H9 (cell line): Measurements from ENCODE around the gene BHLHA9. TPM values are rescaled to one million over a fixed set of nuclear protein-coding genes. Genes with fewer than 3 reads are reported as not detected.

ENCODE experiments used
- DNase-seq: peaks from one replicate; pipeline ENCODE4 v3.0.0-alpha.2; 2017
- H2AFZ ChIP-seq: one replicate; pipeline ENCODE4 v1.6.1; 2013; ENCODE audit warnings: mild to moderate bottlenecking, low read length, control low read depth, moderate library complexity
- H2AK5ac ChIP-seq: 2 replicates; pipeline ENCODE4 v1.6.1; 2013; ENCODE audit warnings: low read length, control low read depth, mixed read lengths; ENCODE audit not compliant: insufficient read length
- H2BK120ac ChIP-seq: one replicate; pipeline ENCODE4 v1.6.1; 2013; ENCODE audit warnings: low read depth, mild to moderate bottlenecking, low read length, control low read depth, inconsistent platforms; ENCODE audit not compliant: poor library complexity, severe bottlenecking
- H2BK12ac ChIP-seq: 2 replicates; pipeline ENCODE4 v1.6.1; 2013; ENCODE audit warnings: low read length, control low read depth, mixed read lengths, low read depth; ENCODE audit not compliant: insufficient read length
- H2BK15ac ChIP-seq: 2 replicates; pipeline ENCODE4 v1.6.1; 2013; ENCODE audit warnings: low read depth, low read length, control low read depth
- H2BK20ac ChIP-seq: one replicate; pipeline ENCODE4 v1.6.1; 2013; ENCODE audit warnings: low read depth, mild to moderate bottlenecking, low read length, control low read depth, inconsistent platforms; ENCODE audit not compliant: poor library complexity, severe bottlenecking
- H2BK5ac ChIP-seq: 2 replicates; pipeline ENCODE4 v1.6.1; 2013; ENCODE audit warnings: low read length, control low read depth, mixed read lengths; ENCODE audit not compliant: insufficient read length
- H3K14ac ChIP-seq: 2 replicates; pipeline ENCODE4 v1.6.1; 2013; ENCODE audit warnings: low read length, control low read depth; ENCODE audit not compliant: insufficient read depth
- H3K18ac ChIP-seq: 2 replicates; pipeline ENCODE4 v1.6.1; 2013; ENCODE audit warnings: low read depth, mild to moderate bottlenecking, mixed read lengths, low read length, control low read depth; ENCODE audit not compliant: insufficient read length
- H3K23ac ChIP-seq: 2 replicates; pipeline ENCODE4 v1.6.1; 2013; ENCODE audit warnings: low read length, control low read depth, mixed read lengths, low read depth; ENCODE audit not compliant: insufficient read length
- H3K23me2 ChIP-seq: 2 replicates; pipeline ENCODE4 v1.6.1; 2013; ENCODE audit warnings: low read depth, mild to moderate bottlenecking, mixed read lengths, low read length, control low read depth; ENCODE audit not compliant: insufficient read length, poor library complexity, severe bottlenecking
- H3K27ac ChIP-seq: 2 replicates; pipeline ENCODE4 v1.5.1; 2013; ENCODE audit warnings: low read length, control low read depth, mixed read lengths, low read depth; ENCODE audit not compliant: insufficient read length
- H3K27me3 ChIP-seq: 2 replicates; pipeline ENCODE4 v1.6.1; 2013; ENCODE audit warnings: low read length, control low read depth, inconsistent platforms; ENCODE audit not compliant: insufficient read depth
- H3K4ac ChIP-seq: 2 replicates; pipeline ENCODE4 v1.6.1; 2013; ENCODE audit warnings: low read depth, mild to moderate bottlenecking, control low read depth, inconsistent platforms, low read length, moderate library complexity
- H3K4me1 ChIP-seq: 2 replicates; pipeline ENCODE4 v1.6.1; 2013; ENCODE audit warnings: low read length, control low read depth, inconsistent platforms; ENCODE audit not compliant: insufficient read depth
- H3K4me2 ChIP-seq: 2 replicates; pipeline ENCODE4 v1.6.1; 2013; ENCODE audit warnings: low read length, control low read depth, mixed read lengths; ENCODE audit not compliant: insufficient read length, insufficient read depth
- H3K56ac ChIP-seq: 2 replicates; pipeline ENCODE4 v1.6.1; 2013; ENCODE audit warnings: low read depth, mild to moderate bottlenecking, mixed read lengths, low read length, control low read depth; ENCODE audit not compliant: insufficient read length
- H3K79me1 ChIP-seq: 2 replicates; pipeline ENCODE4 v1.6.1; 2013; ENCODE audit warnings: low read depth, mild to moderate bottlenecking, moderate library complexity, low read length, control low read depth, inconsistent platforms; ENCODE audit not compliant: insufficient read depth, poor library complexity, severe bottlenecking
- H3K79me2 ChIP-seq: 2 replicates; pipeline ENCODE4 v1.6.1; 2013; ENCODE audit warnings: low read length, control low read depth, inconsistent platforms; ENCODE audit not compliant: insufficient read depth
- H3K9ac ChIP-seq: 2 replicates; pipeline ENCODE4 v1.6.1; 2013; ENCODE audit warnings: low read length, control low read depth, mixed read lengths; ENCODE audit not compliant: insufficient read length; ENCODE audit errors: extremely low read depth
- H3K9me3 ChIP-seq: one replicate; pipeline ENCODE4 v1.6.1; 2013; ENCODE audit warnings: low read depth, low read length, inconsistent platforms; ENCODE audit not compliant: control insufficient read depth
- H3T11ph ChIP-seq: one replicate; pipeline ENCODE4 v1.6.1; 2013; ENCODE audit warnings: mild to moderate bottlenecking, low read length, control low read depth, inconsistent platforms
- H4K20me1 ChIP-seq: one replicate; pipeline ENCODE4 v1.6.1; 2013; ENCODE audit not compliant: control insufficient read depth, insufficient read length, insufficient read depth
- H4K5ac ChIP-seq: 2 replicates; pipeline ENCODE4 v1.6.1; 2013; ENCODE audit warnings: low read depth, mild to moderate bottlenecking, mixed read lengths, low read length, control low read depth; ENCODE audit not compliant: insufficient read length
- H4K8ac ChIP-seq: replicated peaks from 2 replicates; pipeline ENCODE4 v1.6.1; 2013; ENCODE audit warnings: low read length, control low read depth, mixed read lengths, low read depth; ENCODE audit not compliant: insufficient read length
- H4K91ac ChIP-seq: 2 replicates; pipeline ENCODE4 v1.6.1; 2013; ENCODE audit warnings: low read depth, mild to moderate bottlenecking, moderate library complexity, mixed read lengths, low read length, control low read depth; ENCODE audit not compliant: insufficient read length
- H3K27ac Mint-ChIP-seq, 3 experiments: 2 replicates in 2 of 3; 3 replicates in 1 of 3; pipeline ENCODE4 v1.8.0; 2020 to 2021; ENCODE audit warnings: mixed read lengths in 3 of 3, mild to moderate bottlenecking in 1 of 3, moderate library complexity in 1 of 3
- H3K27me3 Mint-ChIP-seq: 2 replicates; pipeline ENCODE4 v1.8.0; 2021; ENCODE audit warnings: low read depth, mild to moderate bottlenecking, moderate library complexity, mixed read lengths
- H3K36me3 Mint-ChIP-seq, 3 experiments: 2 replicates in 2 of 3; 3 replicates in 1 of 3; pipeline ENCODE4 v1.8.0; 2020 to 2021; ENCODE audit warnings: low read depth in 3 of 3, mixed read lengths in 3 of 3; ENCODE audit not compliant: insufficient read depth in 1 of 3
- H3K4me1 Mint-ChIP-seq, 2 experiments: 2 replicates each; pipeline ENCODE4 v1.8.0; 2020; ENCODE audit warnings: mixed read lengths in 2 of 2
- H3K4me3 Mint-ChIP-seq, 2 experiments: 2 replicates in 1 of 2; 3 replicates in 1 of 2; pipeline ENCODE4 v1.8.0; 2020 to 2021; ENCODE audit warnings: mild to moderate bottlenecking in 2 of 2, mixed read lengths in 2 of 2, moderate library complexity in 1 of 2
- H3K9me3 Mint-ChIP-seq, 2 experiments: 2 replicates in 1 of 2; 3 replicates in 1 of 2; pipeline ENCODE4 v1.8.0; 2020; ENCODE audit warnings: mild to moderate bottlenecking in 2 of 2, mixed read lengths in 2 of 2, moderate library complexity in 1 of 2
- CTCF ChIP-seq: fragments of 200-600 bp; sonication (generic); conservative IDR thresholded peaks from 3 replicates; pipeline ENCODE4 v1.8.0; 2021; ENCODE audit warnings: antibody characterized with exemption, mild to moderate bottlenecking
- WGBS: extraction: QIAGEN DNeasy Blood & Tissue Kit; methylation state at CpG from one replicate; pipeline ENCODE4 v1.1.7; 2013; ENCODE audit warnings: missing lambda C conversion rate, low lambda C conversion rate, mixed read lengths; ENCODE audit not compliant: insufficient read length; ENCODE audit errors: extremely low coverage; 5-methylcytosine and 5-hydroxymethylcytosine counted together
- total RNA-seq: library from RNA; stranded (reverse); gene quantifications from 2 replicates; pipeline ENCODE4 v1.2.1, GENCODE V29; 2021

Gene BHLHA9
- total RNA-seq, 1 experiment from 2014 or later = not detected

DNA sequence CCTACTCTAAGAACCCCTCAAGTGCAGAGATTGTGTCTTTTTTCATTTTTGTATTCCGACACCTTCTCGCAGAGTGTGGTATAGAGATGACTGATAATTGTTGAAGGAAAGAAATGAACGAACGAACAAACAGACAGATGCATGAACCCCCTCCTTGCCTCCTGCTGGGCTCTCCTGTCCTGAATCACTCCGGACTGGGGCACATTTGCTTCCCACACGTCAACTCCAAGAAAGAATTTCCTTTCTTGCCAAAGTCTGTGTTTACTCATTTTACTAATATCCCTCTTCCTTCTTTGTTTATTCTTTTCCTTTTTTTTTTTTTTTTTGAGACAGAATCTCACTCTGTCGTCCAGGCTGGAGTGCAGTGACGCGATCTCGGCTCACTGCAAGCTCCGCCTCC is 37.5 kb upstream of the BHLHA9 start:
- Histone ChIP-seq H3K14ac (no peak overlapping the region), H3T11ph (no peak overlapping the region), H4K20me1 (no peaks in the 10 kb centered on the region), H2BK120ac (no peak overlapping the region), H3K27me3 (peaks cover 26% of the 10 kb centered on the region), H2AK5ac (no peak overlapping the region), H2AFZ (no peak overlapping the region), H3K9ac (no peak overlapping the region), H2BK20ac (no peak overlapping the region), H3K23ac (no peak overlapping the region), H3K23me2 (peaks cover 3% of the 10 kb centered on the region), H4K91ac (no peak overlapping the region), H2BK15ac (no peak overlapping the region), H3K27ac (no peak overlapping the region), H3K9me3 (no peaks in the 10 kb centered on the region), H3K79me1 (no peaks in the 10 kb centered on the region), H3K56ac (no peak overlapping the region), H3K4me1 (no peaks in the 10 kb centered on the region), H4K8ac (no peak overlapping the region), H2BK12ac (no peak overlapping the region), H3K79me2 (no peaks in the 10 kb centered on the region), H3K4ac (no peak overlapping the region), H3K4me2 (no peak overlapping the region), H2BK5ac (no peak overlapping the region), H3K18ac (no peak overlapping the region), H4K5ac (no peak overlapping the region)
- Mint-ChIP-seq H3K4me1 (peaks cover 7 to 11% of the 10 kb centered on the region in 2 experiments), H3K9me3 (peaks cover 8 to 9% of the 10 kb centered on the region in 2 experiments), H3K4me3 (no peak overlapping the region), H3K27ac (no peak overlapping the region), H3K36me3 (peaks cover 2 to 4% (median 2%) of the 10 kb centered on the region in 3 experiments; a peak in 4 of 7 replicates), H3K27me3 (peaks cover 63% of the 10 kb centered on the region)
- TF ChIP-seq CTCF = no peak
- WGBS = no CpG with 5 or more reads among the region's 11 CpGs
- no peak for DNase-seq
